HepG2 (cell line): ENCODE results near the gene STK17A. TPM values are rescaled to one million over a fixed set of nuclear protein-coding genes. Genes with fewer than 3 reads are reported as not detected.

Source experiments
- ATAC-seq: fragments of 200-7000 bp; cut with Tn5 transposase; 3 replicates; pipeline ENCODE4 v1.9.1; 2020; ENCODE audit warnings: mild to moderate bottlenecking, moderate library complexity
- BruUV-seq: library from RNA; stranded (reverse); fragments of 400-500 nt; replicated peaks from 2 replicates; lab custom pipeline; 2021; lab: Mats Ljungman, UMichigan
- CTCF ChIA-PET: fragments of 300-600 bp; formaldehyde crosslinking; extraction: SDS; loops from one replicate; lab custom pipeline; 2021; ENCODE audit warnings: low total read pairs, inconsistent platforms, low intra/inter-chr PET ratio; lab: Yijun Ruan, JAX
- POLR2A ChIA-PET: fragments of 350-600 bp; sonication (Branson Sonifier 250); formaldehyde crosslinking; loops from one replicate; lab custom pipeline; 2020; ENCODE audit warnings: antibody characterized with exemption, inconsistent platforms; lab: Yijun Ruan, JAX
- DNase-seq: peaks from one replicate; pipeline ENCODE4 v3.0.0-alpha.2; 2015; ENCODE audit warnings: low spot score
- FAIRE-seq: peaks from 3 replicates; lab custom pipeline; 2011; peaks lifted over from hg19 to GRCh38; lab: Jason Lieb, UNC
- H2AFZ ChIP-seq: one replicate; pipeline ENCODE4 v1.6.1; 2011; ENCODE audit warnings: low read length, inconsistent platforms
- H3K27ac ChIP-seq: fragments of 300-600 bp; 3 replicates; pipeline ENCODE4 v1.8.0; 2011; ENCODE audit warnings: mixed run types, mild to moderate bottlenecking, mixed read lengths, low read length, inconsistent platforms; ENCODE audit not compliant: insufficient read depth; ENCODE audit errors: extremely low read length
- H3K27me3 ChIP-seq, 2 experiments: fragments of 200-600 bp in 1 of 2; 2 replicates in 1 of 2; 3 replicates in 1 of 2; pipeline versions ENCODE4 v1.6.0 to v1.8.0; 2011; ENCODE audit warnings: low read length in 2 of 2, mild to moderate bottlenecking in 2 of 2, moderate library complexity in 2 of 2, inconsistent platforms in 1 of 2; ENCODE audit not compliant: insufficient read depth in 2 of 2, control insufficient read depth in 1 of 2
- H3K36me3 ChIP-seq, 2 experiments: fragments of 200-600 bp in 1 of 2; replicated peaks in 1 of 2; 2 replicates in 1 of 2; 3 replicates in 1 of 2; pipeline versions ENCODE4 v1.5.1 to v1.8.0; 2011; ENCODE audit warnings: low read length in 2 of 2, inconsistent platforms in 1 of 2; ENCODE audit not compliant: insufficient read depth in 2 of 2, control insufficient read depth in 1 of 2
- H3K4me1 ChIP-seq: 2 replicates; pipeline ENCODE4 v1.5.1; 2012; ENCODE audit warnings: low read length, inconsistent platforms; ENCODE audit not compliant: insufficient read depth
- H3K4me2 ChIP-seq: 2 replicates; pipeline ENCODE4 v1.6.0; 2011; ENCODE audit warnings: low read depth, low read length, inconsistent platforms
- H3K4me3 ChIP-seq, 3 experiments: fragments of 200-600 bp in 1 of 3; sonication (generic), shearing (Covaris generic) in 1 of 3; replicated peaks in 1 of 3; 2 replicates each; pipeline ENCODE4 v1.5.1; 2011 to 2016; ENCODE audit warnings: low read length in 3 of 3, inconsistent platforms in 2 of 3, low read depth in 2 of 3, mild to moderate bottlenecking in 2 of 3, control low read depth in 1 of 3, mixed read lengths in 1 of 3; ENCODE audit not compliant: insufficient read depth in 1 of 3
- H3K79me2 ChIP-seq: one replicate; pipeline ENCODE4 v1.6.1; 2011; ENCODE audit warnings: low read length, inconsistent platforms; ENCODE audit not compliant: insufficient read depth
- H3K9ac ChIP-seq: 2 replicates; pipeline ENCODE4 v1.6.0; 2011; ENCODE audit warnings: mild to moderate bottlenecking, low read depth, low read length, inconsistent platforms; ENCODE audit not compliant: insufficient read depth
- H3K9me3 ChIP-seq: 2 replicates; pipeline ENCODE4 v1.5.1; 2012; ENCODE audit warnings: mild to moderate bottlenecking, low read length
- H4K20me1 ChIP-seq: 2 replicates; pipeline ENCODE4 v1.6.0; 2011; ENCODE audit warnings: inconsistent platforms, mild to moderate bottlenecking, low read length, moderate library complexity; ENCODE audit not compliant: insufficient read depth
- ETS1 ChIP-seq: sonication (generic); formaldehyde crosslinking; IDR thresholded peaks from 2 replicates; pipeline ENCODE4 v1.4.0; 2020; ENCODE audit warnings: missing genetic modification reagents
- MIER3 ChIP-seq: IDR thresholded peaks from 2 replicates; pipeline ENCODE4 v1.6.1; 2016; ENCODE audit warnings: missing compliant biosample characterization, borderline replicate concordance
- MTF1 ChIP-seq: sonication (generic); formaldehyde crosslinking; IDR thresholded peaks from 2 replicates; pipeline ENCODE4 v1.5.0; 2020; ENCODE audit warnings: missing genetic modification reagents
- PLSCR1 ChIP-seq: sonication (generic); formaldehyde crosslinking; IDR thresholded peaks from 2 replicates; pipeline ENCODE4 v1.5.0; 2020; ENCODE audit warnings: missing genetic modification reagents, mild to moderate bottlenecking, borderline replicate concordance
- SIX1 ChIP-seq: sonication (generic); formaldehyde crosslinking; IDR thresholded peaks from 2 replicates; pipeline ENCODE4 v1.4.0; 2020; ENCODE audit warnings: missing genetic modification reagents, borderline replicate concordance
- ZEB1 ChIP-seq: IDR thresholded peaks from 2 replicates; pipeline ENCODE4 v1.6.1; 2012; ENCODE audit warnings: mild to moderate bottlenecking, low read depth, inconsistent platforms; ENCODE audit not compliant: insufficient replicate concordance
- ZIK1 ChIP-seq: sonication (generic); formaldehyde crosslinking; IDR thresholded peaks from 2 replicates; pipeline ENCODE4 v1.5.0; 2020; ENCODE audit warnings: mild to moderate bottlenecking, low read depth, missing genetic modification reagents, borderline replicate concordance
- ZNF639 ChIP-seq: conservative IDR thresholded peaks from 2 replicates; pipeline ENCODE4 v1.6.1; 2018; ENCODE audit warnings: missing genetic modification reagents
- ZNF7 ChIP-seq: IDR thresholded peaks from 2 replicates; pipeline ENCODE4 v1.6.1; 2016; ENCODE audit warnings: missing biosample characterization, missing genetic modification reagents
- ZNF776 ChIP-seq: sonication (generic); formaldehyde crosslinking; IDR thresholded peaks from 2 replicates; pipeline ENCODE4 v1.4.0; 2020; ENCODE audit warnings: mild to moderate bottlenecking, missing genetic modification reagents
- WGBS: methylation state at CpG from one replicate; pipeline ENCODE4 v1.1.6; 2017; ENCODE audit warnings: low lambda C conversion rate; 5-methylcytosine and 5-hydroxymethylcytosine counted together
- in situ Hi-C: cut with HindIII; loops from 2 replicates; pipeline ENCODE4 v1.10.0; 2017; ENCODE audit warnings: low pct_unique_long_range_greater_than_20kb; ENCODE audit not compliant: extremely low pct_ligation_motif_present
- intact Hi-C: fragments of 100-400 bp; cut with micrococcal nuclease; formaldehyde crosslinking; loops from one replicate; pipeline ENCODE4 v1.10.0; 2022; ENCODE audit not compliant: unreplicated experiment
- polyA plus RNA-seq, 8 experiments: library from polyadenylated mRNA; depleted of rRNA in 3 of 8; stranded (reverse) in 7 of 8; unstranded in 1 of 8; fragments of >200 nt; fragmentation: Illumina TruSeq in 4 of 8; extraction: Trizol in 4 of 8; gene quantifications; 2 replicates each; pipeline versions ENCODE4 v1.2.1 to v1.2.3, GENCODE V29; 2011 to 2016; ENCODE audit warnings: low read depth in 4 of 8, missing spikeins in 1 of 8, mixed read lengths in 1 of 8; ENCODE audit not compliant: insufficient read depth in 1 of 8
- total RNA-seq, 5 experiments: library from RNA; depleted of rRNA; stranded (reverse); fragments of >200 nt; fragmentation: Illumina TruSeq; extraction: Trizol; gene quantifications; 2 replicates each; pipeline ENCODE4 v1.2.3, GENCODE V29; 2016; ENCODE audit warnings: low read depth in 1 of 5

The STK17A gene
- total and polyA plus RNA-seq, 2 of the 13 experiments (the other 11 are each of a cell fraction or from before 2014, with no cell fraction given): 18.6 to 24.3 TPM

GRCh38 chr7:43612128-43612527 lies 29.2 kb downstream of the STK17A start:
- ChIA-PET CTCF (no interaction called here), POLR2A (no interaction called here)
- Histone ChIP-seq H3K27me3 (no peaks in the 10 kb centered on the region), H4K20me1 (0 out of 2 replicates have a peak, but pooled peaks cover 4% of the 10 kb centered on the region), H3K27ac (no peak overlapping the region), H2AFZ (no peak overlapping the region), H3K4me3 (no peak overlapping the region), H3K4me1 (no peaks in the 10 kb centered on the region), H3K79me2 (peaks cover 6% of the 10 kb centered on the region), H3K36me3 (peaks cover 15 to 64% of the 10 kb centered on the region in 2 experiments), H3K9ac (no peak overlapping the region), H3K9me3 (no peaks in the 10 kb centered on the region), H3K4me2 (no peak overlapping the region)
- TF ChIP-seq MIER3 (CRISPR knock-in tag): no peak
- TF ChIP-seq ETS1 (CRISPR knock-in tag): no peak
- TF ChIP-seq ZNF776 (CRISPR knock-in tag): no peak
- no peak for TF ChIP-seq MTF1 (CRISPR knock-in tag)
- TF ChIP-seq ZEB1: no peak
- no peak for TF ChIP-seq ZNF7 (CRISPR knock-in tag)
- TF ChIP-seq PLSCR1 (CRISPR knock-in tag): no peak
- no peak for TF ChIP-seq ZIK1 (CRISPR knock-in tag)
- TF ChIP-seq ZNF639 (CRISPR knock-in tag): no peak
- TF ChIP-seq SIX1: no peak
- in situ Hi-C loops (no loop called here), intact Hi-C loops (no loop called here)
- ATAC-seq (no peak), FAIRE-seq (no peak), DNase-seq (no peak)
- 93% methylated on average over 5 of the region's 5 CpGs for WGBS
- BruUV-seq: no TSS peak
